GM10266 (cell line): ENCODE results near the gene DLG2.

Source experiments
- DNase-seq: peaks from one replicate; pipeline ENCODE4 v3.0.0; 2012; ENCODE audit errors: extremely low spot score
- TF ChIP-seq, protein P1 (sequence below): IDR thresholded peaks from 2 replicates; pipeline ENCODE4 v1.5.1; 2012; ENCODE audit warnings: mild to moderate bottlenecking, low read depth; ENCODE audit not compliant: control insufficient read depth, insufficient read depth; ENCODE audit errors: missing control alignments

Gene DLG2

DNA sequence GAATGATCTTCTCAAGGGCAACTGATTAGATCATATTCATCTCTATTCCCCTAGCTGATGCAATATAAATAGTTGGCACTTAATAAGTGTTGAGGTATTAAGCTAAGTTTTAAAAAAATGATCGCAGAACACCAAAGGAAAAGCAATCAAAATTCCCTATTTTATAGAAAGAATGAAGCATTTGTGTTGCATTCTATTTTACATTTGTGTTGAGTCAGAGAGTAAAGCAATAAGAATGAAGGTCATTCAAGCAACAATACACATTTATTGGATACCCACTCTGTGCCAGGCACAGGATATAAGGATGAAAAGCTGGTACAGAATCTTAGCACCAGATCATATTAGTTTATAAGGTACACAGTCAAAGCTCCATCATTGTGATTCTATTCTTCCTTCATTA is 1654.6 kb downstream of the DLG2 start:
- DNase-seq, result no peak
- TF ChIP-seq, protein P1, sequence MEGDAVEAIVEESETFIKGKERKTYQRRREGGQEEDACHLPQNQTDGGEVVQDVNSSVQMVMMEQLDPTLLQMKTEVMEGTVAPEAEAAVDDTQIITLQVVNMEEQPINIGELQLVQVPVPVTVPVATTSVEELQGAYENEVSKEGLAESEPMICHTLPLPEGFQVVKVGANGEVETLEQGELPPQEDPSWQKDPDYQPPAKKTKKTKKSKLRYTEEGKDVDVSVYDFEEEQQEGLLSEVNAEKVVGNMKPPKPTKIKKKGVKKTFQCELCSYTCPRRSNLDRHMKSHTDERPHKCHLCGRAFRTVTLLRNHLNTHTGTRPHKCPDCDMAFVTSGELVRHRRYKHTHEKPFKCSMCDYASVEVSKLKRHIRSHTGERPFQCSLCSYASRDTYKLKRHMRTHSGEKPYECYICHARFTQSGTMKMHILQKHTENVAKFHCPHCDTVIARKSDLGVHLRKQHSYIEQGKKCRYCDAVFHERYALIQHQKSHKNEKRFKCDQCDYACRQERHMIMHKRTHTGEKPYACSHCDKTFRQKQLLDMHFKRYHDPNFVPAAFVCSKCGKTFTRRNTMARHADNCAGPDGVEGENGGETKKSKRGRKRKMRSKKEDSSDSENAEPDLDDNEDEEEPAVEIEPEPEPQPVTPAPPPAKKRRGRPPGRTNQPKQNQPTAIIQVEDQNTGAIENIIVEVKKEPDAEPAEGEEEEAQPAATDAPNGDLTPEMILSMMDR, result no peak

DNA sequence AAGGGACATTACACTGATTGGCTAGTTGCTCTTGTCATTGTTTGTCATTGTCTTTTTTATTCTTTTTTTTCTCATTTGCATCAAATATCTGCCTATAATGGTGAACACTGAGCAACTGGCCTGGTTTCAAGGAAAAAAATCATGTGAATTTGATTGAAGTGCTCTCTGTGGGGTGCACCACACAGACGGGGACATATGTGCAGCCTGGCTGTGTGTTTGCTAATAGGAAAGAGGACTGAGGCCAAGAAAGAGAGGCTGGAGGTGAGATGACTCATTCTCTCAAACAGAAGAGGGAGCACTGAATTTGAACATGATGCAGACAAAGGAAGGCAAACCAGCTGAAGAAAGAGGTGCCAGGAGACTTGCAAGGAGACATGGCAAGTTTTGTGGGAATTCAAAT is 1656.1 kb downstream of the DLG2 start:
- TF ChIP-seq, protein P1, result no peak
- DNase-seq, result no peak

DNA sequence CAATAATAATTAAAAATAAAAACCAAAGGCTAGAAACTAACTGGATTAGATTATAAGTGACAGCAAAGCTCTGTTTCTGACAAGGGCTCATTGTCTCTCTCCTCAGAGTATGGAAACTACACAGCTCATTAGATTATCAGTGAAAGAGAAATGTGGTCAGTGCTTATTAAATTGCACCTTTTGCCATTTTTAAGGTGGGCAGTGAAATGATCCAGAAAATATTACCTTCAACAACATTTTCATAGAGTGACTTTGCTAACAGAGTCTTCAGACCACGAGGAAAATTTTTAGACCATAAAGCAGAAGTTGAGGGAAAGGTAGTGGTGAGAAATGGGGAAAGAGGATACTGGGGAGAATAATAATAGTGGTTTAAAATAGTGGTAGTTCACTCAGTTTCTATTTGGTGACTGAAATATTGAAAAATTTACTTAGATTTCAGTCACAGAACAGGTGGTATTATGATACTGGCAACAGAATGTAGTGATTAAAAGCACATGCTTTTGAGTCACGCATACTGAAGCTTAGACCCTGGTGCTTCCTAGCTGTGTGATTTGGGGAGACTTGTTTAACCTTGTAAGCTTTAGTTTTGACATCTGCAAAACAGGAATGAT is 1657.0 kb downstream of the DLG2 start:
- TF ChIP-seq, protein P1, result no peak
- no peak for DNase-seq

DNA sequence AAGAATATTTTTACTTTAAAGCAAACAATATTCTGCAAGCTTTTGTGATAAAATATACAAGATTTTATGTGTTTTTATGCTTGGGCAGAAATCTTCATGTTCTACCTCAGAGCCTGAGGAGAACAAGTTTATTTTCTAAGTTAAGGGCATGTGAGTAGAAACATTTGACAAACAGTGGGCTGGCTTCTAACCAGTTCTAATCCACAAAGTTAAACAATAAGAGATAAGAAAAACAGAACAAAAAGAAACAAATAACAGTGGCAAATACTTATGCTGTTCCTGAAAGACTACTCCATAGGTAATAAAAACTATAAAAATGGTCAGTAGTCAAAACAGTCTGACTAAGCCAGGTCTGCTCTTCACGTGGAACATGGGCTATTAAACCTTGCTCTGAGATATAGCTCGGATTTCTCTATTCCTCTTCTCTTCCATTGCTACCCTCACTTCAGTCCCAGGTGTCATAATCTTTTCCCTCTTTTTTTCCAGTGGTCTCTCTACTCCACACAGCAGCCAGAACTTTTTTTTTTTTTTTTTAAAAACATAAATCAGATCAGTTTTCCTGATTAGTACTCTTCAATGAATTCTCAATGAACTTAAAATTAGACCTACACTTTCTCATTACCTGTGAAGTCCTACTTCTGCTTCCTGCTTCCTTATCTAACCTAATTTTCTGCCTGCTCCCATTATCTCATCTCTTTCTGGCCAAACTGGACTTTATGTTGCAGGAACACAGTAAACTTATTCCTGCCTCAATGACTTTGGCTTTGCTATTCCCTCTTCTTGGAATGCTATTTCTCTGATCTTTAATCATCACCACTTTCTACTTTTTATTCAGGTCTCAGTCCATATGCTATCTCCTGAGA is 1669.9 kb downstream of the DLG2 start:
- TF ChIP-seq, protein P1, result no peak
- DNase-seq, result no peak

DNA sequence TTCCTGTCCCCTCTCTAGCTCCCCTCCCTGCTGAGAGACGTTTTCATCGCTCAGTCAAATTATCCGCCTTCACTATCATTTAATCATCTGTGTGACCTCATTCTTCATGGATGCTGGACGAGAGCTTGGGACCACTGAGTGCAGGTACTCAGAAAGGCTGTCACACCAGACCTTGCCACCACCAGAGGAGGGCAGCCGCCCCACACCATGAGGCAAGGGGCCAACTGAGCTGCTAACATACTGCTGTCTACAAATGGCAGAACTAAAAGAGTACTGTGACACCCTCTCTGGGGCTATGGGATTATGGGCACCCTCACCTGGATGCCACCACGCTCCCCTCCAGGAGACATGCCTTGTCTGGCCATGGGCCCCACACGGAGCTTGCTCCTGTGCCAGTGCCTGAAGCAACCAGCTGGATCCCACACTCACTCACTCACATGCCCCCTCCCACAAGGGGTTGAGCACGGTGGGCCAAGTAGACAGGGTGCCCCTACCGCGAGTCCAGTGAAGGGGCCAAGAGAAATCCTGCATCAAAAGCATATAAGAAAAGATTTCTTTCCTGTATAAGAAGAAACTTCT is 1670.9 kb downstream of the DLG2 start:
- TF ChIP-seq, protein P1, result no peak
- no peak for DNase-seq

DNA sequence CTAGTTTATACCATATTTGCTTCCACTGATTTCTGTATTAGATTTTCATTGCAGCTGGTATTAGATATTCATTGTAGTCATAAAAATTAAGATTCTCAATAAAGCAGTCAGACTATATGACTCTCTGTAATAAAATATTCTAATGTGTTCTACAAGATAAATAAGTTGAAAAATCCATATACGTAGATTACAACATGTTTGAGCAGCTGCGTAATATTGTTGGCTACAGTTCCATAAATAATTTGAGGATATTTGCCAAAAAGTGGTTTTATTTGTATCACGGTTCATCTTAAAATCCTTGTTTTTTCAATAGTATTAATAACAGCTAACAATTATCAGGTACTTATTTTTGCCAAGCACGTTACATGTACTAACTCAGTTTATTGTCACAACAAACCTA is 1672.4 kb downstream of the DLG2 start:
- no peak for DNase-seq
- TF ChIP-seq, protein P1, result no peak

DNA sequence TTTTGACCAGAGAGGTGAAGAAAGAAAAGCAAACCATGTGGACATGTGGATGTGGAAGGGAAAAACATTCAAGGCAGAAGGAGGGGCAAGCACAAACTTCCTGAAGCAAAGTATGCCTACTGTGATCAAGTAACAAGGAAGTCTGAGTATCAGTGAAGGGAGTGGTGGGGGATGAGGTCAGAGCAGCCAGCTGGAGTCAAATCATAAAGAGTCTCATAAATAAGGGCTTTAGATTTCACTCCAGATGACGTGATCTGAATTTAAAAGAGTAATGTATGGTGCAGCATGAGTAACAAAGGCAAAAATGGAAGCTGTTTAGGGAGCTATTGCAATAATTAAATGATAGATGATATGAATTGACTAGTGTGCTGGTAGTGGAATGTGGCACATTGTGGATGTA is 1675.6 kb downstream of the DLG2 start:
- DNase-seq, result no peak
- TF ChIP-seq, protein P1, result no peak
